ENCODE data around the gene PLCL2.

GRCh38 chr3:17014284-17014683 lies 129.5 kb downstream of the PLCL2 start:
- TF ChIP-seq CTCF (IDR thresholded peaks at IDR 0.05; ENCODE audit: low read depth, low read length) (no peak), EZH2phosphoT487 (IDR thresholded peaks at IDR 0.05; ENCODE audit: low read depth) (no peak)
